HCT116 (cell line): Measurements from ENCODE around the gene EPHA6. TPM values are rescaled to one million over a fixed set of nuclear protein-coding genes. Genes with fewer than 3 reads are reported as not detected.

ENCODE experiments used
- ATAC-seq: fragments of 200-7000 bp; cut with Tn5 transposase; 2 replicates; pipeline ENCODE4 v1.9.1; 2020; ENCODE audit warnings: mild to moderate bottlenecking, moderate library complexity
- BruUV-seq: library from RNA; stranded (reverse); fragments of 400-500 nt; replicated peaks from 2 replicates; lab custom pipeline; 2021; lab: Mats Ljungman, UMichigan
- CTCF ChIA-PET: fragments of 300-600 bp; sonication (Branson Sonifier 250); formaldehyde crosslinking; loops from one replicate; lab custom pipeline; 2021; ENCODE audit warnings: antibody characterized with exemption; lab: Charles Lee
- POLR2A ChIA-PET: fragments of 300-600, 350-600 bp; sonication (Branson Sonifier 250); formaldehyde crosslinking; loops from one replicate; lab custom pipeline; 2021; ENCODE audit warnings: antibody characterized with exemption; lab: Charles Lee
- RAD21 ChIA-PET, 2 experiments: fragments of 300-600 bp; sonication (Branson Sonifier 250); formaldehyde crosslinking; loops; one replicate each; lab custom pipeline; 2023; ENCODE audit warnings: low total read pairs in 2 of 2; ENCODE audit not compliant: uncharacterized antibody in 2 of 2, unreplicated experiment in 2 of 2, low non-redundant PET in 1 of 2; lab: Charles Lee
- DNase-seq: peaks from one replicate; pipeline ENCODE4 v3.0.0-alpha.2; 2010; ENCODE audit warnings: low read depth, low spot score
- H2AFZ ChIP-seq: fragments of 200-600 bp; shearing (Covaris generic), sonication (generic); 2 replicates; pipeline ENCODE4 v1.6.1; 2017; ENCODE audit warnings: low read depth, mixed run types, mixed read lengths, antibody characterized with exemption, low read length; ENCODE audit not compliant: poor library complexity, severe bottlenecking
- H3K27ac ChIP-seq: 2 replicates; pipeline ENCODE4 v1.5.1; 2012; ENCODE audit warnings: low read depth, low read length
- H3K27me3 ChIP-seq: fragments of 200-600 bp; sonication (generic); 2 replicates; pipeline ENCODE4 v1.6.1; 2016; ENCODE audit warnings: mixed run types, low read length, mixed read lengths; ENCODE audit not compliant: insufficient read depth
- H3K36me3 ChIP-seq, 2 experiments: fragments of 200-500 bp in 1 of 2; fragments of 200-600 bp in 1 of 2; sonication (Bioruptor generic) in 1 of 2; sonication (generic) in 1 of 2; 2 replicates each; pipeline versions ENCODE4 v1.5.1 to v1.6.1; 2014 to 2016; ENCODE audit warnings: low read length in 2 of 2, inconsistent platforms in 1 of 2, mixed read lengths in 1 of 2, mixed run types in 1 of 2; ENCODE audit not compliant: insufficient read depth in 2 of 2, control insufficient read depth in 1 of 2
- H3K4me1 ChIP-seq, 2 experiments: fragments of 200-600 bp in 1 of 2; sonication (generic) in 1 of 2; 2 replicates each; pipeline versions ENCODE4 v1.5.1 to v1.6.1; 2012 to 2017; ENCODE audit warnings: low read length in 2 of 2, inconsistent platforms in 1 of 2, mild to moderate bottlenecking in 1 of 2, mixed read lengths in 1 of 2, mixed run types in 1 of 2, moderate library complexity in 1 of 2; ENCODE audit not compliant: insufficient read depth in 2 of 2, control insufficient read depth in 1 of 2
- H3K4me2 ChIP-seq: fragments of 200-600 bp; sonication (generic); 2 replicates; pipeline ENCODE4 v1.6.1; 2017; ENCODE audit warnings: mixed run types, low read length, mixed read lengths
- H3K4me3 ChIP-seq, 2 experiments: fragments of 200-600 bp in 1 of 2; sonication (generic) in 1 of 2; replicated peaks in 1 of 2; 2 replicates each; pipeline ENCODE4 v1.5.1; 2011 to 2016; ENCODE audit warnings: low read length in 2 of 2, control low read depth in 1 of 2, low read depth in 1 of 2, mild to moderate bottlenecking in 1 of 2, mixed read lengths in 1 of 2, mixed run types in 1 of 2
- H3K79me2 ChIP-seq: fragments of 200-600 bp; sonication (generic); 2 replicates; pipeline ENCODE4 v1.6.1; 2017; ENCODE audit warnings: mild to moderate bottlenecking, mixed run types, low read length, moderate library complexity, mixed read lengths; ENCODE audit not compliant: insufficient read depth
- H3K9ac ChIP-seq: fragments of 200-600 bp; sonication (generic); 2 replicates; pipeline ENCODE4 v1.6.1; 2016; ENCODE audit warnings: low read length, mixed read lengths
- H3K9me2 ChIP-seq: fragments of 200-600 bp; sonication (generic), shearing (Covaris generic); 2 replicates; pipeline ENCODE4 v1.6.1; 2017; ENCODE audit warnings: mixed run types, mild to moderate bottlenecking, moderate library complexity; ENCODE audit not compliant: insufficient read depth
- H3K9me3 ChIP-seq, 2 experiments: fragments of 200-500 bp in 1 of 2; fragments of 200-600 bp in 1 of 2; sonication (Bioruptor generic) in 1 of 2; sonication (generic) in 1 of 2; 2 replicates each; pipeline ENCODE4 v1.6.1; 2014 to 2017; ENCODE audit warnings: low read length in 2 of 2, mixed read lengths in 2 of 2, inconsistent platforms in 1 of 2, low read depth in 1 of 2, mild to moderate bottlenecking in 1 of 2, mixed run types in 1 of 2, moderate library complexity in 1 of 2; ENCODE audit not compliant: control insufficient read depth in 1 of 2, insufficient read depth in 1 of 2
- H4K20me1 ChIP-seq: fragments of 200-600 bp; sonication (generic), shearing (Covaris generic); 2 replicates; pipeline ENCODE4 v1.6.1; 2017; ENCODE audit warnings: mixed run types, mild to moderate bottlenecking, moderate library complexity; ENCODE audit not compliant: insufficient read depth
- CBX3 ChIP-seq: IDR thresholded peaks from 2 replicates; pipeline ENCODE4 v1.6.1; 2012; ENCODE audit warnings: low read depth
- CEBPB ChIP-seq: IDR thresholded peaks from 2 replicates; pipeline ENCODE4 v1.6.1; 2012; ENCODE audit warnings: low read depth
- CTCF ChIP-seq, 3 experiments: fragments of 200-600 bp in 1 of 3; sonication (generic) in 1 of 3; IDR thresholded peaks in 2 of 3; conservative IDR thresholded peaks in 1 of 3; 2 replicates each; pipeline ENCODE4 v1.5.1; 2012 to 2017; ENCODE audit warnings: low read depth in 2 of 3, low read length in 2 of 3, antibody characterized with exemption in 1 of 3, borderline replicate concordance in 1 of 3, control low read depth in 1 of 3, mild to moderate bottlenecking in 1 of 3, mixed read lengths in 1 of 3, mixed run types in 1 of 3, moderate library complexity in 1 of 3; ENCODE audit not compliant: insufficient read depth in 1 of 3
- EGR1 ChIP-seq: IDR thresholded peaks from 2 replicates; pipeline ENCODE4 v1.6.1; 2012; ENCODE audit warnings: low read depth
- ELF1 ChIP-seq: IDR thresholded peaks from 2 replicates; pipeline ENCODE4 v1.6.1; 2012; ENCODE audit warnings: low read depth, borderline replicate concordance
- EZH2phosphoT487 ChIP-seq: fragments of 200-600 bp; IDR thresholded peaks from 2 replicates; pipeline ENCODE4 v1.6.1; 2018; ENCODE audit warnings: antibody characterized with exemption, borderline replicate concordance
- FOSL1 ChIP-seq: IDR thresholded peaks from 2 replicates; pipeline ENCODE4 v1.6.1; 2012; ENCODE audit warnings: low read depth
- JUND ChIP-seq: IDR thresholded peaks from 2 replicates; pipeline ENCODE4 v1.6.1; 2012
- POLR2A ChIP-seq: IDR thresholded peaks from 2 replicates; pipeline ENCODE4 v1.7.0; 2011; ENCODE audit warnings: borderline replicate concordance; ENCODE audit not compliant: insufficient read depth, insufficient read length; ENCODE audit errors: extremely low read depth
- REST ChIP-seq: IDR thresholded peaks from 2 replicates; pipeline ENCODE4 v1.6.1; 2012; ENCODE audit warnings: low read depth
- SP1 ChIP-seq: IDR thresholded peaks from 2 replicates; pipeline ENCODE4 v1.6.1; 2012; ENCODE audit warnings: low read depth
- SRF ChIP-seq: IDR thresholded peaks from 2 replicates; pipeline ENCODE4 v1.6.1; 2012; ENCODE audit warnings: low read depth
- ZBTB33 ChIP-seq: IDR thresholded peaks from 2 replicates; pipeline ENCODE4 v1.6.1; 2011; ENCODE audit warnings: mild to moderate bottlenecking, low read length, moderate library complexity; ENCODE audit not compliant: insufficient replicate concordance; ENCODE audit errors: extremely low read depth
- ZFX ChIP-seq: fragments of 450-650 bp; IDR thresholded peaks from 2 replicates; pipeline ENCODE4 v1.6.1; 2017
- intact Hi-C: fragments of 100-400 bp; cut with micrococcal nuclease; formaldehyde crosslinking; loops from 2 replicates; pipeline ENCODE4 v1.10.0; 2022
- total RNA-seq: library from RNA; stranded (reverse); gene quantifications from one replicate; pipeline ENCODE4 v1.2.1, GENCODE V29; 2021; ENCODE audit not compliant: unreplicated experiment
- TF ChIP-seq, protein P1 (sequence below): IDR thresholded peaks from 2 replicates; pipeline ENCODE4 v1.6.1; 2012

Gene EPHA6
- total RNA-seq, 1 experiment from 2014 or later = not detected

DNA sequence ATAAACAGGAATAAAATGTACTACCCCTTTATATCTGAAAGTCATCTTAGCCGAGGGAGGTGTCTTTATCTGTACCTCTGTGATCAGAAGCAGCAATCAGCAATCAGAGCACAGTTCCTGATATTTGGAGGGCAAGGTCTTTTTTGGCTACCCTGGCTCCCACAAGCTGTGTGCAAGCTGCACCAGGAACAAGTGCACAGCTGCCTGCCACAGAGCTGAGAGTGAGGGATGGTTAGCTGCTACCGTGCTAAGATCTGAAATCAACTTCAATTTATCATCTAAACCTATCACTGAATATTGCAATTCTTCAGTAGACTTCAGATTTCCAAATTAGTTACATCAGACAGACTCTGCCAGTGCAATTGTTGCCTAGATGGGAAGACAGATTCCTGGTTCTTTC is 545.6 kb downstream of the EPHA6 start:
- Histone ChIP-seq H3K27me3 (no peaks in the 10 kb centered on the region), H3K27ac (no peak overlapping the region), H3K79me2 (no peaks in the 10 kb centered on the region), H3K36me3 (no peaks in the 10 kb centered on the region), H4K20me1 (no peaks in the 10 kb centered on the region), H3K4me1 (no peaks in the 10 kb centered on the region), H3K9me2 (no peaks in the 10 kb centered on the region), H3K4me2 (no peak overlapping the region), H3K9me3 (peaks cover 5 to 9% of the 10 kb centered on the region in 2 experiments; a peak in 2 of 4 replicates), H2AFZ (no peak overlapping the region), H3K9ac (no peak overlapping the region), H3K4me3 (no peak overlapping the region)
- RAD21 ChIA-PET = no interaction called here
- DNase-seq = no peak
- no peak for TF ChIP-seq SRF
- no peak for ATAC-seq
- no TSS peak for BruUV-seq
- CTCF ChIA-PET = no interaction called here
- POLR2A ChIA-PET = no interaction called here
- intact Hi-C loops = no loop called here

- ChIA-PET CTCF (no interaction called here), RAD21 (no interaction called here), POLR2A (no interaction called here)
- intact Hi-C loops = no loop called here
- Histone ChIP-seq H3K9ac (no peak overlapping the region), H4K20me1 (no peaks in the 10 kb centered on the region), H3K4me1 (no peaks in the 10 kb centered on the region), H3K27ac (no peak overlapping the region), H3K36me3 (no peaks in the 10 kb centered on the region), H3K79me2 (no peaks in the 10 kb centered on the region), H3K27me3 (no peaks in the 10 kb centered on the region), H3K9me3 (peaks cover 5 to 10% of the 10 kb centered on the region in 2 experiments; a peak in 2 of 4 replicates), H3K4me3 (no peak overlapping the region), H3K9me2 (no peaks in the 10 kb centered on the region), H2AFZ (no peak overlapping the region), H3K4me2 (no peak overlapping the region)
- no TSS peak for BruUV-seq
- ATAC-seq = no peak
- DNase-seq = no peak
- no peak for TF ChIP-seq POLR2A
- no peak for TF ChIP-seq JUND
- TF ChIP-seq ZBTB33 = no peak
- TF ChIP-seq CEBPB = no peak
- TF ChIP-seq ZFX = no peak
- no peak for TF ChIP-seq CBX3
- TF ChIP-seq CTCF (IDR thresholded peaks at IDR 0.05 in 2 of 3, conservative IDR thresholded peaks at IDR 0.05 in 1 of 3; ENCODE audit: borderline replicate concordance in 1 of 3, insufficient read depth in 1 of 3, low read depth in 2 of 3, low read length in 2 of 3) = no peak
- no peak for TF ChIP-seq SP1
- TF ChIP-seq, protein P1, sequence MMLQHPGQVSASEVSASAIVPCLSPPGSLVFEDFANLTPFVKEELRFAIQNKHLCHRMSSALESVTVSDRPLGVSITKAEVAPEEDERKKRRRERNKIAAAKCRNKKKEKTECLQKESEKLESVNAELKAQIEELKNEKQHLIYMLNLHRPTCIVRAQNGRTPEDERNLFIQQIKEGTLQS = no peak
- no peak for TF ChIP-seq EZH2phosphoT487
- no peak for TF ChIP-seq ELF1
- TF ChIP-seq FOSL1 = no peak
- TF ChIP-seq EGR1 = no peak
- no peak for TF ChIP-seq REST
Measured at GRCh38 chr3:97360804-97361203, 546.4 kb downstream of the EPHA6 start.
